CD14-positive monocyte (primary cell): ENCODE measurements around the gene SPIRE2. TPM values are rescaled to one million over a fixed set of nuclear protein-coding genes. Genes with fewer than 3 reads are reported as not detected.

Source experiments
- DNase-seq, 3 donors: peaks; one replicate each; pipeline ENCODE4 v3.0.0-alpha.2; 2011 to 2022
- H2AFZ ChIP-seq: 2 replicates; pipeline ENCODE4 v1.6.0; 2012; ENCODE audit warnings: mild to moderate bottlenecking, low read depth, low read length, inconsistent platforms; ENCODE audit not compliant: insufficient read depth, poor library complexity, severe bottlenecking
- H3K27ac ChIP-seq, 2 donors: 1 replicate in 1 of 2; 2 replicates in 1 of 2; pipeline ENCODE4 v1.5.1; 2012 to 2013; ENCODE audit warnings: low read length in 2 of 2, control low read depth in 1 of 2, inconsistent platforms in 1 of 2, low read depth in 1 of 2, mild to moderate bottlenecking in 1 of 2
- H3K27me3 ChIP-seq, 2 donors: one replicate each; pipeline versions ENCODE4 v1.6.0 to v1.6.1; 2011 to 2013; ENCODE audit warnings: low read length in 2 of 2; ENCODE audit not compliant: control insufficient read depth in 2 of 2, insufficient read depth in 2 of 2
- H3K36me3 ChIP-seq, 2 donors: replicated peaks in 1 of 2; 1 replicate in 1 of 2; 2 replicates in 1 of 2; pipeline versions ENCODE4 v1.5.1 to v1.6.1; 2012 to 2013; ENCODE audit warnings: low read length in 2 of 2, control low read depth in 1 of 2, inconsistent platforms in 1 of 2, mild to moderate bottlenecking in 1 of 2; ENCODE audit not compliant: insufficient read depth in 2 of 2, control insufficient read depth in 1 of 2
- H3K4me1 ChIP-seq, 2 donors: 1 replicate in 1 of 2; 2 replicates in 1 of 2; pipeline versions ENCODE4 v1.5.1 to v1.6.1; 2012 to 2013; ENCODE audit warnings: low read length in 2 of 2, control low read depth in 1 of 2, inconsistent platforms in 1 of 2, mild to moderate bottlenecking in 1 of 2, moderate library complexity in 1 of 2; ENCODE audit not compliant: insufficient read depth in 2 of 2, control insufficient read depth in 1 of 2
- H3K4me2 ChIP-seq: replicated peaks from 2 replicates; pipeline ENCODE3; 2012; ENCODE audit warnings: low read length, moderate library complexity, mild to moderate bottlenecking; ENCODE audit not compliant: poor library complexity, severe bottlenecking; ENCODE audit errors: extremely low read depth
- H3K4me3 ChIP-seq, 3 experiments: fragments of 200-600 bp in 1 of 3; sonication (generic) in 1 of 3; replicated peaks in 1 of 3; 1 replicate in 2 of 3; 2 replicates in 1 of 3; pipeline ENCODE4 v1.5.1; 2011 to 2013; ENCODE audit warnings: low read length in 3 of 3, mild to moderate bottlenecking in 3 of 3, control low read depth in 2 of 3, low read depth in 2 of 3, inconsistent platforms in 1 of 3, moderate library complexity in 1 of 3
- H3K79me2 ChIP-seq: 2 replicates; pipeline ENCODE4 v1.6.0; 2012; ENCODE audit warnings: mild to moderate bottlenecking, control low read depth, inconsistent platforms, low read length, moderate library complexity; ENCODE audit not compliant: insufficient read depth
- H3K9ac ChIP-seq: 2 replicates; pipeline ENCODE4 v1.6.0; 2017; ENCODE audit warnings: low read length, mild to moderate bottlenecking; ENCODE audit not compliant: insufficient read depth, poor library complexity, severe bottlenecking
- H3K9me3 ChIP-seq, 2 donors: replicated peaks in 1 of 2; 1 replicate in 1 of 2; 2 replicates in 1 of 2; pipeline versions ENCODE4 v1.5.1 to v1.6.1; 2012 to 2013; ENCODE audit warnings: low read length in 2 of 2, control low read depth in 1 of 2; ENCODE audit not compliant: control insufficient read depth in 1 of 2, insufficient read depth in 1 of 2
- H4K20me1 ChIP-seq: 2 replicates; pipeline ENCODE4 v1.6.0; 2012; ENCODE audit warnings: mild to moderate bottlenecking, low read length, control low read depth, moderate library complexity; ENCODE audit not compliant: insufficient read depth
- H3K27ac Mint-ChIP-seq, 7 donors: one replicate each; pipeline ENCODE4 v1.8.0; 2020; ENCODE audit warnings: mild to moderate bottlenecking in 7 of 7, mixed read lengths in 7 of 7, moderate library complexity in 6 of 7, inconsistent platforms in 2 of 7
- H3K27me3 Mint-ChIP-seq, 3 donors: one replicate each; pipeline ENCODE4 v1.8.0; 2021 to 2022; ENCODE audit warnings: low read depth in 3 of 3, mild to moderate bottlenecking in 3 of 3, mixed read lengths in 3 of 3, moderate library complexity in 3 of 3, inconsistent platforms in 1 of 3
- H3K36me3 Mint-ChIP-seq, 2 donors: one replicate each; pipeline ENCODE4 v1.8.0; 2020; ENCODE audit warnings: mixed read lengths in 2 of 2, inconsistent platforms in 1 of 2, mild to moderate bottlenecking in 1 of 2
- H3K4me1 Mint-ChIP-seq: one replicate; pipeline ENCODE4 v1.8.0; 2020; ENCODE audit warnings: mild to moderate bottlenecking, mixed read lengths
- H3K4me3 Mint-ChIP-seq, 2 donors: one replicate each; pipeline ENCODE4 v1.8.0; 2020; ENCODE audit warnings: mild to moderate bottlenecking in 2 of 2, mixed read lengths in 2 of 2, moderate library complexity in 1 of 2
- H3K9me3 Mint-ChIP-seq, 7 donors: one replicate each; pipeline ENCODE4 v1.8.0; 2020 to 2022; ENCODE audit warnings: mixed read lengths in 7 of 7, mild to moderate bottlenecking in 6 of 7, moderate library complexity in 6 of 7, inconsistent platforms in 2 of 7
- CTCF ChIP-seq: fragments of 200-600 bp; IDR thresholded peaks from one replicate; pipeline ENCODE4 v1.8.0; 2022; ENCODE audit warnings: antibody characterized with exemption, mild to moderate bottlenecking
- WGBS: methylation state at CpG from one replicate; pipeline ENCODE4 v1.1.5; 2013; ENCODE audit warnings: missing lambda C conversion rate; ENCODE audit not compliant: insufficient coverage; 5-methylcytosine and 5-hydroxymethylcytosine counted together
- intact Hi-C, 2 donors: fragments of 100-400 bp; cut with micrococcal nuclease; formaldehyde crosslinking; loops; one replicate each; pipeline versions ENCODE4 v1.15.0 to v1.15.1; 2023
- polyA plus RNA-seq, 3 donors: library from polyadenylated mRNA; depleted of rRNA in 1 of 3; unstranded in 2 of 3; stranded (reverse) in 1 of 3; fragments of 300-500 nt in 2 of 3; fragments of >200 nt in 1 of 3; fragmentation: Illumina TruSeq in 2 of 3; gene quantifications; 1 replicate in 2 of 3; 2 replicates in 1 of 3; pipeline ENCODE4 v1.2.3, GENCODE V29; 2012 to 2021

The SPIRE2 gene
- polyA plus RNA-seq, 3 donors, result 0.09 to 1.2 TPM; not detected in 1

- intact Hi-C loops, result no loop called here
- Mint-ChIP-seq H3K27ac (no peak overlapping the region), H3K27me3 (peaks cover 5 to 22% (median 13%) of the 10 kb centered on the region in 3 donors), H3K9me3 (peaks cover 0 to 5% (median 0%) of the 10 kb centered on the region in 7 donors), H3K36me3 (no peaks in the 10 kb centered on the region), H3K4me1 (peaks cover 3% of the 10 kb centered on the region), H3K4me3 (peak overlapping the region in 1 of 2 donors; percentile 51)
- WGBS, result 67% methylated on average over 10 of the region's 22 CpGs
- Histone ChIP-seq H4K20me1 (no peaks in the 10 kb centered on the region), H3K4me3 (no peak overlapping the region), H3K27me3 (no peaks in the 10 kb centered on the region), H3K27ac (no peak overlapping the region), H3K9ac (no peak overlapping the region), H3K36me3 (no peaks in the 10 kb centered on the region), H2AFZ (no peak overlapping the region), H3K4me1 (peaks cover 6 to 10% of the 10 kb centered on the region in 2 donors), H3K9me3 (no peaks in the 10 kb centered on the region), H3K79me2 (no peaks in the 10 kb centered on the region), H3K4me2 (peak overlapping the region; percentile 22)
- DNase-seq, result peak in 2 of 3 donors; percentile 6 to 26
- no peak for TF ChIP-seq CTCF
Observed at GRCh38 chr16:89855986-89856385, 27.7 kb downstream of the SPIRE2 start.

GRCh38 chr16:89858973-89859614, 30.8 kb downstream of the SPIRE2 start:
- Mint-ChIP-seq H3K27ac (no peak overlapping the region), H3K36me3 (no peaks in the 10 kb centered on the region), H3K9me3 (peaks cover 0 to 5% (median 0%) of the 10 kb centered on the region in 7 donors), H3K27me3 (peaks cover 6 to 17% (median 13%) of the 10 kb centered on the region in 3 donors), H3K4me3 (no peak overlapping the region), H3K4me1 (peaks cover 24% of the 10 kb centered on the region)
- DNase-seq, result no peak
- no peak for TF ChIP-seq CTCF
- H3K9ac ChIP-seq, result no peak overlapping the region
- H3K4me3 ChIP-seq, result no peak overlapping the region
- H4K20me1 ChIP-seq, result no peaks in the 10 kb centered on the region
- peaks cover 24 to 29% of the 10 kb centered on the region in 2 donors for H3K4me1 ChIP-seq
- H3K79me2 ChIP-seq, result no peaks in the 10 kb centered on the region
- no peak overlapping the region for H3K27ac ChIP-seq
- no peak overlapping the region for H2AFZ ChIP-seq
- 91% methylated on average over 23 of the region's 25 CpGs for WGBS
- H3K9me3 ChIP-seq, result no peaks in the 10 kb centered on the region
- H3K4me2 ChIP-seq, result no peak overlapping the region
- intact Hi-C loops, result no loop called here
- H3K27me3 ChIP-seq, result no peaks in the 10 kb centered on the region
- H3K36me3 ChIP-seq, result no peaks in the 10 kb centered on the region
